ENCODE data around the gene KDM4E.

The KDM4E gene

DNA sequence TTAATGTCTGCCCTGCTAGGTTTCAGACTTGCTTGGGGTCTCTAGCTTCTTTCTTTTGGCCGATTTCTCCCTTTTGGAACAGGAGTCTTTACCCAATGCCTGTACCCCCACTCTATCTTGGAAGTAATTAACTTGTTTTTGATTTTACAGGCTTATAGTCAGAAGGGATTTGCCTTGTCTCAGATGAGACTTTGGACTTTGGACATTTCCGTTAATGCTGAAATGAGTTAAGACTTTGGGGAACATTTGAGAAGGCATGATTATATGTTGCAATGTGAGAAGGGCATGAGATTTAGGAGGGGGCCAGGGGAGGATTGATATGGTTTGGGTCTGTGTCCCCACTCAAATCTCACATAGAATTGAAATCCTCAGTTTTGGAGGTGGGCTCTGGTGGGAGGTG lies 29.3 kb downstream of the KDM4E start:
- DNase-seq = no peak

DNA sequence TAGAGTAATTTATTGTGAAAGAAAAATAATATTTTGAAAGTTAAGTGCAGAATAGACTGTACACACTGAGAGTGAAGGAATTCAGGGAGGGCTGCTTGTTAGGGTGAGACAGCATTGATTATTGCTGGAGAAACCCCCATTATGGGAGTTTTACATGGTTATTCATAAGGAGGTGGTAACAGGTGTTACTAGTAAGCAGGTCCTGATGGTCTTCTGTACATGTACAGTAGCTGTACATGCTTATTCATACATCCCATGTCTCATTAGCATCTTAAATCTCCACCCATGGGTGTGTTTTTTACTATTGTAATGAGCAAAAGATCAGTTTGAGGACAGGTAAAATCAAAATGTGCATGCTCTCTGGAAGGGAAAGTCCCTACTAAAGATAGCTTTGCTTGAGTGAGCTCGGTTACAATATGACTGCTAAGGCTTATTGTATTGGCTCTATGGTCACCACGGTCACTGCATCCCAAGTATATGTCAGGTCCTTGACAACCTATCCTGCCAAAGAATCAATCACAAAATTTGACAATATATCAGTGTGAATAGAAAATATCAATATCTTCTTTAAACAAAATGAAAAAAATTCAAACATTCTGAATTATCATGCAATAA lies 30.3 kb downstream of the KDM4E start:
- DNase-seq = no peak

DNA sequence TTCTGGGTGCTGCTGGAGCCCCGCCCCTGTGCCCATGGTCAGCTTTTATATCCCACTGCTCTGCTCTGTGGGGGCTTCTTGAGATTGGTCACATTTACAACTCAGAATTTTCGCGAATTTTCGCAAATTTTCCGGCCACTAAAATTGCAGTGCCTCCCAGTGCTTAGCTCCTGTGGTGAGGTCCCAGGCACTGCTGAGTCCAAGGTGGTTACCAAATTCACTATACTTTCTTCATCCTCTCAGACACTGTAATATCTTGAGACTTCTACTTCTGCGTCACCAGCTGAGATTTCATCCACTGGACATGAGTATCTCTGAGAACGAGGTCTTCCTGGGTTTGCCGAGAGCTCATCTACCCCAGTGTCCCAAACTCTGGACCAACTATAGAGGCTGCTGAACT lies 32.9 kb downstream of the KDM4E start:
- DNase-seq = no peak

DNA sequence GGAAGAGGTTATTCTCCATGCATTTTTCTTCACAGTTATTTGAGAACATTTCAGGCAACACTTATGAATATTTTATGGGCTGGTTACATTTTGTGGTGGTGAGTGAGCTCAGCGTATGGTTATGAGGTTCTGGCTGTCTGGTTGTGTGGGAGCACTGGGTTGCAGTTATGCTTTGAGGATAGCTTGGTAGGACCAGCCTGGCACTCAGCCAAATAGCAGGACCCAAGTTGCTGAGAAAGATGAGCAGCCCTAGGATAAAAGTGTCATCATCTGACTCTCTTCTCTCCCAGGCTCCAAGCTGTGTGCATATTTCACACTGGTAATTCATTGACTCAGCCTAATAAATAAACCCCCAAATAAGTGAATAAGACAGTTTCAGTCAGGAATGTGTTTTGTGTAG lies 33.6 kb downstream of the KDM4E start:
- DNase-seq = no peak

DNA sequence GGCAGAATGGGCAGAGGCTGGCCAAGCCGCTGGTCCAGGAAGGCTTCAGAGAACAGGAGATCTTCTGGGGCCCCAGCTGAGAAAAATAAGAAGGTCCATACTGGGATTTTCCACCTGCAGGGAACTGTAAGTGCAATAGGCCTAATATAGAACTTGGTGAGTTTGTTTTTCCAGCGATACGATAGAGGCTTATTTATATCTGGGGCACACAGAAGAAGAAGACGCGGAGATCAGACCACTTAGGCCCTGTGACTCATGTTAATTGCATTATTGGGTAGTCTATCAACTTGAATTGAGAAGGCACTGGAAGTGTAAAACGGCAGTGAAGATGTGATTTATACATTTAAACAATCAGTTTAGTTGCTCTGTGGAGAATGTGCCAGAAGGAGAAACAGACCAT lies 34.0 kb downstream of the KDM4E start:
- no peak for DNase-seq

DNA sequence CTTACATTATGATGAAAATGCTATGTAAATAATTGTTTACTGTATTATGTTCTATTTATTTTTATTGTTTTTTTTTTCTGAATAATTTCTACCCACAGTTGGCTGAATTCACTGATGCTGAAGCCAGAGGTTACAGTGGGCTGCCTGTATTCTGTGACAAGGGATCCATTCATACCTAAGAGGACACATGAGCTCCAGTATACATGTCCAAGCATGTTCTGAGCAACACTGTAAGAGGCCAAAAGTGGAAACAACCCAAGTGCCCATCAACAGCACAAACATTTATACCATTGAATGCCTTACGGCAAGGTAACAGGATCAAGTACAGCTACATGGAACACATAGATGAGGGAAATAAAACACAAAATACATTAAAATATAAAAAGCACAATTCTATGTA lies 40.3 kb downstream of the KDM4E start:
- DNase-seq = no peak

DNA sequence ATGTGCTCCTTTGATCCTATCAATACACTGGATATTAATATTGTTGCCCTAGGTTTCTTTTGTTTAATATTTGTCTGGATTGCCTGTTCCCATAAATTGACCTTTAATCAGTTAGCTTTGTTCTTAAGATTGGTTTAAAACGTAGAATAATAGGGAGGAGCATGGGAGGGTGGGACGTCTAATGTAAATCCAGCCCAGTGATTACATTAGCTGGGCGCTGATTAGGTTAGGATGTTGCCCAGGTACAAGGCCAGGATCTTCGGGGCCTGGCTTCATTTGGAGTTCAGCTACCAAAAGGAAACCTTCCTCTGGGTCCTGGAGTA lies 41.6 kb downstream of the KDM4E start, which contains the start of gene SRSF8:
SRSF8 (plus strand) TSS at position 204 of the 323 bp plus-strand sequence. CDS start 308 bp downstream, outside the sequence.
- DNase-seq = no peak

DNA sequence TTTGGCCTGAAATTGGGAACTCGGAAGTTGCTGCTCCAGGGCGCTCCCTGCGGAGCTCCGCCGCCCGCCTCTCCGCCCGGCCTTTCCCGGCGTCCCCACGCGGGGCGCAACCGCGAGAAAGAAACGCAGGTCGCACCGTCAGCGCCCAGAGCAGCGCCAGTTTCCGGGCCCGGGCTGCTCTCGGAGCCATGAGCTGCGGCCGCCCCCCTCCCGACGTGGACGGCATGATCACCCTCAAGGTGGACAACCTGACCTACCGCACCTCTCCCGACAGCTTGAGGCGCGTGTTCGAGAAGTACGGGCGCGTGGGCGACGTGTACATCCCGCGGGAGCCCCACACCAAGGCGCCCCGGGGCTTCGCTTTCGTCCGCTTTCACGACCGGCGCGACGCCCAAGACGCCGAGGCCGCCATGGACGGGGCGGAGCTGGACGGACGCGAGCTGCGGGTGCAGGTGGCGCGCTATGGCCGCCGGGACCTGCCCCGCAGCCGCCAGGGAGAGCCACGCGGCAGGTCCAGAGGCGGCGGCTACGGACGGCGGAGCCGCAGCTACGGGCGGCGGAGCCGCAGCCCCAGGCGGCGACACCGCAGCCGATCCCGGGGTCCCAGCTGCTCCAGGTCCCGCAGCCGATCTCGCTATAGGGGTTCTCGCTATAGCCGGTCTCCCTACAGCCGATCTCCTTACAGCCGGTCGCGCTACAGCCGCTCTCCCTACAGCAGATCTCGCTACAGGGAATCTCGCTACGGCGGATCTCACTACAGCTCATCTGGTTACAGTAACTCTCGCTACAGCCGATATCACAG lies 42.2 kb downstream of the KDM4E start:
- DNase-seq = peak; percentile 88

DNA sequence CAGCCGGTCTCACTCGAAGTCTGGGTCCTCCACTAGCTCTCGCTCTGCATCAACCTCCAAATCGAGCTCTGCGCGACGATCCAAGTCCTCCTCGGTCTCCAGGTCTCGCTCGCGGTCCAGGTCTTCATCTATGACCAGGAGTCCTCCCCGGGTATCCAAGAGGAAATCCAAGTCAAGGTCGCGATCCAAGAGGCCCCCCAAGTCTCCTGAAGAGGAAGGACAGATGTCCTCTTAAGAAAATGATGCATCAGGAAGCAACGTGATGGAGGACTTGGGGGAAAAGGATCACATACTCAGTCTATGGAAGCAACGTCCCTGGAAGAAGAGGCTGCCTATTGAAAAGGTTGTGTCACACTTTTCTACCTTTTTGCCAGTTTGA lies 42.8 kb downstream of the KDM4E start:
- DNase-seq = no peak

DNA sequence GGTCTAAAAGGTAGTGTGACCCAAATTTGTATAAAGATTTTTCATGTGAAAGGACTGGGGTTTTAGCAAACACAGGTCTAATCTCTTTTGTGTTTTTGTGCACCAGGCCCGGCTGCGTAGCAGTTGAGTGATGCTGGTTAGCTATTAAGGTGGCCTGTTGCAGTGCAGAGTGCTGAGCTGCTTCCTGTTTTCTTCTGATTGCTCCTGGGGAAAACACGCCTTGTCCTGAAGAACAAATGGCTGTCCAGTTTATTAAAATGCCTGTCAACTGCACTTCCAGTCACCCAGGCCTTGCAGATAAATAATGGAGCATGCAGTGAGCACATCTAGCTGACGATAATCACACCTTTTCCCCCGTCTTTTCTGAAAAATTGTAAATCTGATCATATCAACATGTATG lies 43.5 kb downstream of the KDM4E start:
- peak; percentile 76 for DNase-seq

DNA sequence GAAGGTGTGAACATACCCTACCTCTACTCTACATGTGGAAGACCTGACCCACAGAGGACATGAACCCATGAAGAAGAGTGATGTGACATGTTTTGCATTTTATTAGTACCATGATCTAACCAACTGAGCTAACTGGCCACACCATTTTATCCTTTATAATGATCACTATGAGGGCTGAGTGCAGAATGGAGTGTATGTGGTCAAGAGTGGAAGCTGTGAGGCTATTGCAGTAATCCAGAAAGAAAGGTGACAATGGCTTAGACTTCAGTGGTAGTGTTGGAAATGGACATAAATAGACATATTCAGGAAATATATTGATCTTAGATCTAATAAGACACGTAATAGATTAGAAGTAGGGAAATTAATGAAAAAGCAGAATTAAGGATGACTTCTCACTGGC lies 45.4 kb downstream of the KDM4E start:
- DNase-seq = no peak

DNA sequence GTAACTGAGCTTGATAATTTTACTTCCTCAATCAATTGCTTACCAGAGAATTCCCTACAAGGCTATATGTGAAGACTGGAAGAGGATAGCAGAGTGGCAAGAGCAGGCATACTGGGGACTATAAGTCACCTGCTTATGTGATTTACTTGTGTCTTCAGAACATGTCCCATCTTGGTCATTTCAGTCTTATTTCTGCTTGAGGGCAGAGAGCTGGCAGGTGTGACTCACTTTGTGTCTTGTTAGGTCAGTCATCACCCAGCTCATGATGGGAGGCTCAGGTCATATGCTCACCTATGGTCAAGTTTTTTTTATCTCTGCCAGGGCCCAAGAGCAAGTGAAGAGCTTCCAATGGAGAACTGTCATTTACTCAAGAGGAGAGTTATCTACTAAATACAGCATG lies 47.9 kb downstream of the KDM4E start:
- no peak for DNase-seq

DNA sequence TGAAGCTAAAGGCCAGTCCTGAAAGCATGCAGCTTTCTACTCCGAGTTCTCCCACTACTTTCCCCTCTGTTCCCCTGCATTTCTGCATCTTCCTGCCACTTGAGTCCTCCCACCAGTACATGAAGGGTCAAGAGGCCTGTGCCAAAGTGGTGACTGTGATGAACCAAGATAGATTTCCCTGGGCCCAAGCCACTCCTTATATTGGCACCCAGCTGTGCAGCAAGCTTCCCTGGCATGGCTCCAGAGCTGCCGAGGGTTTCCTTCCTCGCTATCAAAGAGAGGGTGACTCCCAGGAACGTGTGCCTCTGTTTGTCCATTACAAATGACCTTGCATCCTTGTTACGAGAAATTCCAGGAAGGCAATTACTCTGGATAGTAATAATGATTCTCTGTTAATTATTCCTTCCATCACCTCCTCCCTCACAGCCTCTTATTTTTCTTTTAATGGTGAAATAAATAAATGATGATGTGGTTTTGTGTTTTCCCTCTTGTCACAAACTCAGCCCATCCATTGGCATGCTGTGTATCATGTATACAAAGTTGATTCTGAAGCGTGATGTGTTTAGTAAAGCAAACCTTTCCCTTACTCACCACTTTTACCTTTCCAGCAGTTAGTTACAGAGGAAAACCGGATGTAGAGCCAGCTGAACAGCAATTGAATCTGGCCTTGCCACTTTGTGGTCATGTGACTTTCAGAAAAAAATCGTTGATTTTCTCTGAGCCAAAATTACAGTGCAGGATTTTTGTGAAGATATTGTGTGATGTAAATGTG lies 49.9 kb downstream of the KDM4E start:
- peak; percentile 31 for DNase-seq

DNA sequence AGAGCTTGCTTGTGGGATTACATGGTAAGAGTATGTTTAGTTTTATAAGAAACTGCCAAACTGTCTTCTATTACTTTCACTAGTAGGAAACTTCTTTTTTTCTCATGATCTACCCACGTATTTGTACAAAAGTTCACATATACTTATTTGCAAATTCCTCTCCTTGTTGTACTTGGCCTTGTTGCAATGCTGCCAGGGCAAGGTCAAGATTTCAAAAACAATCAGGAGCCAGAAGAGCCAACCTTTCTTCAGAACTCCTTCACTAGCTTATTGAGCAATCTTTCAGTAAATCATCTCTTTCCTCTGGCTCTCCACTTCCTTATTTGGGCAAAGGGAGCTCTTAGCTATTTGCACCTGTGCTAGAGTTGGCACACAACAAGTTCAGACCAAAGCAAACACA lies 51.4 kb downstream of the KDM4E start:
- no peak for DNase-seq

DNA sequence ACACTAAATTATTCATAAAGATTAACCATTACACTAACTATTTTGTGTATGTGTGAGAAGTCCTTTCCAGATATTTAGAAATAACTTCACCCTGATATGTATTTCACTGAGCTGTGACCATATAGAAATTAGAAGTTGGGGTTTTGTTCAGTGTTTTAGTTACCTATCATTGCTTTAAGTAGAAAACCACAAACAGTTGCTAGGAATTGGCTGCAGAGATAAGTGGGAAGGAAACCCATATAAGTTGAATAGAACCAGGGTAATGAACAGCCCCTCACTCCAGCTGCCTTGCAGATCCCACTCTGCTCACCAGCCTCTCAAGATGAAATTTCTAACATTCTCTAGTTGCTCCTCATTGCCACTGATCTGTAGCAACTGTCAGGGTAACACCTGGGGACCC lies 51.9 kb downstream of the KDM4E start:
- no peak for DNase-seq
